Measurements from ENCODE around the gene DENR.
"Not testable (repeated sequence)": the region's sequence is repeated elsewhere in the genome, so short reads cannot be mapped to it uniquely, and the experiment has no call there.

DENR gene

DNA sequence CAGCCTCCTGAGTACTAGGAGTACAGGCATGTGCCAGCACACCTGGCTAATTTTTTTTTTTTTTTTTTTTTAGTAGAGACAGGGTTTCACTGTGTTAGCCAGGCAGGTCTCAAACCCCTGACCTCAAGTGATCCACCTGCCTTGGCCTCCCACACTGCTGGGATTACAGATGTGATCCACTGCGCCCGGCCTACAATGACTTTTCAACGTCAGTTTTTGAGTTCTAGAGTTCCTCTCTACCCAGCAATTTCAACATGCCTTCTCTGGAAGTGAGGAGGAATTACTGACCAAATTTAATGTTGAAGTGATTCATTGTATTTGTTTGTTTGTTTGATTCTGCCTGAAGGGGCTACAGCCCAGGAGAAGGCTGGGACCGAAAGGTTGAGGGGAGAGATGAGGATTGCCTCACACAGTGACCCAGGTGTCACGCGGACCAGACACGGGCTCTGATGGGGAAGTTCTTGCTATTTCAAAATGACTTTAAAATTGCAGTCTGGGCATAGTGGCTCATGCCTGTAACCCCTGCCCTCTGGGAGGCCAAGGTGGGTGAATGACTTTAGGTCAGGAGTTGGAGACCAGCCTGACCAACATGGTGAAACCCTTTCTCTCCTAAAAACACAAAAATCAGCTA is 8.6 kb upstream of the DENR start:
- DNase-seq: no peak

DNA sequence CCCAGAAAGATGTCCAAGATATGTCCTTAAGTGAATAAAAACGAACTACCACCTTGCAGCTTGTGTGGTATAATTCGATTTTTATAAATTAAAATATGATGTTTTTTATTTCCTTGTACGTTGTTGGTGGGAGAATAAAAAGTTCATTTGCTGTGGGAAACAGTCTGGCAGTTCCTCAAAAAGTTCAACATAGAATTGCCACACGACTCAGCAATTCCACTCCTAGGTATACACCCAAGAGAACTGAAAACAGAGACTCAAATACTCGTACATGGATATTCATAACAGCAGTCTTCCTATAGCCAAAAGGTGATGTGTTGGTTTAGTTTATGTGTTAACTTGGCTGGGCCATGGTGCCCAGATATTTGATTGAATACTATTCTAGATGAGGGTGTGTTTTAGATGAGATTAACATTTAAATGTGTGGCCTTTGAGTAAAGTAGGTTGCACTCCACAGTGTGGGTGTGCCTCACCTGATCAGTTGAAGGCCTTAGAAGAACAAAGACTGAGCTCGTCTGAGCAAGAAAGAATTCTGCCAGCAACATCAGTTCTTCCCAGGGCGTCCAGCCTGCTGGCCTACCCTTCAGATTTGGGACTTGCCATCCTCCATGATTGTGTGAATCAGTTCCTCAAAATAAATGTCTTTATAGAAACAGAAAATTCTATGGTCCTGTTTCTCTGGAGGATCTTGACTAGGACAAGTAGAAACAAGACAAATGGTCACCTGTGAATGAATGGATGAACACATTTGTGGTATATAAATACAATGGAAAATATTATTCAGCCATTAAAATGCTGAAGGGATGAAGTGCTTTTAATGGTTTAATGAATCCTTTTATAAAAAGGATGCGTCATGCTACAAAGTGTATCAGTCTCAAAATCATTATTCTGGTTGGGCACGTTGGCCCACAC is 5.1 kb upstream of the DENR start:
- DNase-seq: no peak

DNA sequence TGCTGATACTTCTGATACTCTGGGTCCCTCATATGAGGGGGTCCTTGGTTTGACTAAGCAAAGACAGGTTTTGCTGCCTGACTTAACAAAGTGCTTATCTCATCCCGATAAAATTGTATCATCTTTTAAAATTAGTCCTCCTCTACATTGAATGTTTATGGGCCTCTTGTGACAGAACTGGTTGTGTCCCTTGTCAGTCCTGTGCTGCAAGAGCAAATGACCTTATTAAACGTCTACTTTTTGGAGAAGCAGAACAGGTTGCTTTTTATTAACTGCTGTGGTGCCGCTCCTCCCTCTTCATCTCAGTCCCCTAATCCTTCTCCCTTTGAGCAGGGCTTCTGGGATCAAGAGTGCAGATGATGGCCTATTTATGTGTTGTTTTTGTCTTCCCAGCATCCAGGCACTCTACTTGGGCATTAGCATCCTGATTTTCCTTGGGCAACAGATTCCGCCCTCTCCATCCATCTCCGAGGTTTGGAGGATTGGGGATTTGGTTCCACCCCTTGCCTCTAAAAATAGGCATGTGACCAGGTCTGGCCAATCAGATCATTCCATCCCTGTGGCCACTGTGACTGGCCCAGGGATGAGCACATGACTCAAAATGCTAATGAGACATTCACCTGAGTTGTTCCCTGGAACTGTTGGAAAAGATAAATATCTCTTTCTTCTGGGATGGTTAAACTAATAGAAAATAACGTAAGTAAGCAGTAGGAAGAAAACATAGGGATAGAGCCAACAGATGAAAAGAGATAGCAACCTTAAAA is 2.9 kb upstream of the DENR start:
- no peak for DNase-seq

DNA sequence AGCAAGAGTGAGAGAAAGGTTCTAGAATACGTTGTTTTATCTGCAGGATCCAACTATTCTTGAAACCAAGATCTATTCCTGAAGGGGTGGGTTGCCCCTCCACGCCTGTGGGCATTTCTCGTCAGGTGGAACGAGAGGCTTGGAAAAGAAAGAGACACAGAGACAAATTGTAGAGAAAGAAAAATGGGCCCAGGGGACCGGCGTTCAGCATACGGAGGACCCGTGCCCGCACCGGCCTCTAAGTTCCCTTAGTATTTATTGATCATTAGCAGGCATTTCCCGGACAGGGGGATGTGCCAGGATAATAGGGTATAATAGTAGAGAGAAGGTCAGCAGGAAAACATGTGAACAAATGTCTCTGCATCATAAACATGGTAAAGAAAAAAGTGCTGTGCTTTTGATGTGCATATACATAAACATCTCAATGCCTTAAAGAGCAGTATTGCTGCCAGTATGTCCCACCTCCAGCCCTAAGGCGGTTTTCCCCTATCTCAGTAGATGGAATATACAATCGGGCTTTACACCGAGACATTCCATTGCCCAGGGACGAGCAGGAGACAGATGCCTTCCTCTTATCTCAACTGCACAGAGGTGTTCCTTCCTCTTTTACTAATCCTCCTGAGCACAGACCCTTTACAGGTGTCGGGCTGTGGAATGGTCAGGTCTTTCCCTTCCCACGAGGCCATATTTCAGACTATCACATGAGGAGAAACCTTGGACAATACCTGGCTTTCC is 1.7 kb upstream of the DENR start:
- not testable (repeated sequence) for DNase-seq

DNA sequence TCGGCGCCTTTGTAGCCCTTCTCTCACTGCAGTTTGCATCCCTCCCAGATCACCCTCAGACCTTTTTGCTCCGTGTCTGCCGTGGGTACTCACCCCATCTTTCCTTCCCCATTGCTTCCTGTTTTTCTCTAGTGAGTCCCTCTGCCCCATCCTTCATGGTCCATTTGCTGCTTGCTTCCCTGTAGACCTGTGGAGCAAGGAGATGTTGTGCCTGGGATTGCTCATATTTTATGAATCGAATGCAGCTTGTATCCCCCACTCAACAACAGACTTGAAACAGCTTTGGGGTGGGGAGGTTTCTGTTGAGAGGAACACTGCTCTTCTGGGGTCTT is 661 bp downstream of the DENR start:
- DNase-seq: no peak

DNA sequence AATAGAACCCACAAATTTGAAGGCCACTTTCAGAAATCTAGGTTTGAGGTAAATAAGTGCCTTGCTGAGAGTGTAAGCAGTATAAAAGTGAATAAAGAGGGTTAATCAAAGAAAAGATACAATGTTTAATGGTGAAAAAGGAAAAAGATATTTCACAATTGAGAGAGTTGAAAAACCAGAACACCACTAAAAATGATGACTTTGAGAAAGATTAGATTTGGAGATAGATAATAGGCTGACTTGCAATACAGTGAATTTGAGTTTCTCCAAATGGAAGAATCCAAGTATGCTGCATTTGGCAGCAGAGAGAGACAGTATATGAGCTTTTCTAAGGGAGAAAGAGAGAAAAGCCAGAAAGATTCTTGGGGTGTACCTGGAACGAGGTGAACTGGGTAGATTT is 2.2 kb downstream of the DENR start:
- no peak for DNase-seq

DNA sequence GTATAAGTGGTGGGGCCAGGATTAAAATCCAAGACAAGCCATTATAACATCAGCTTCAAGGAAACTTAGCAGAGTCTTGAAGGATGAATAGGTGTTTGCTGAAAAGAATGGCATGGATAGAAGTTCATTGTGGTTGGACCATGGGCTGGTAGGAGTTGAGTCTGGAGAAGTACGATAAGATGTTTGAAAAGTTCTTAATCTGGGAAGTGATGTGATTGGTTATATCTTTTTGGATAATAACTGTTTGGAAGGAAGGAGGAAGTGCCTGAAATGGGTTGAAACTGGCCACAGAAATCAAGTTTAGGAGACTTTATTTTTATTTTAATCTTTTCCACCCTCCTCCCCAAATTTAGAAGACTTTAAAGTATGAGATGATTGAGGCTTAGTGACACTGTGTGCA is 4.9 kb downstream of the DENR start:
- no peak for DNase-seq

DNA sequence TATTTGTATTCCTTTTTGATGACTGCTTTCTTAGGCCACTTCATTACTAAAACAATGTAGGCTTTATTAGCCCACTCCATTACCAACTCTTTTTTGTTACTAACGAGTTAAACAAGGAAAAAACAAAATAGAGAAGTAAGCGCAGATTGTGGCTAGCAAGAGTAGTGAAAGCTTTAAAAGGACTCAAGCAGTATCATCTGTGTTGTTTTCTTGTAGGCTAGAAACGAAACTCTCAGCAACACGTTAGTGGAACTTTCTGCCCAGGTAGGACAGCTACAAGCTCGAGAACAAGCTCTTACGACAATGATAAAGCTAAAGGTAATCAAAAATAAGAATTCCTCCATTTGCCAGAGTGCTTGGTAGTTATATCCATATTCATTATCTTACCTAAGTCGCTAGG is 32.9 kb downstream of the DENR start:
- DNase-seq: no peak

DNA sequence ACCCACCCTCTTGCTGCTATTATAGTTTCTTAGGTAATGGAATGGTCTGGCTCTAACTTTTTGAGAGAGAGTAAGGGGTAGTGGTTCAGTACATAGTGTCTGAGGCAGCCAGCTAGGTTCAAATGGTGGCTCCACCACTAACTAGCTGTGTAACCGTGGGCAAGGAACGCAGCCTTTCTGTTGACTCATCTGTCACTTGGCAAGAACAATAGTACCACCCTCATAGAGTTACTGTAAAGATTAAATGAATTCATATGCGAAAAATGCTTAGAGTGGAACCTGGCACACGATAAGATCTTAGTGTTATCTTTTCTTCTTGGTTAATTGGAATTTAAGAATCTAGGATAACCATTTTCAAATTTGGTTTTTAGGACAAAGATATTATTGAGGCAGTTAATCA is 35.8 kb downstream of the DENR start:
- no peak for DNase-seq

DNA sequence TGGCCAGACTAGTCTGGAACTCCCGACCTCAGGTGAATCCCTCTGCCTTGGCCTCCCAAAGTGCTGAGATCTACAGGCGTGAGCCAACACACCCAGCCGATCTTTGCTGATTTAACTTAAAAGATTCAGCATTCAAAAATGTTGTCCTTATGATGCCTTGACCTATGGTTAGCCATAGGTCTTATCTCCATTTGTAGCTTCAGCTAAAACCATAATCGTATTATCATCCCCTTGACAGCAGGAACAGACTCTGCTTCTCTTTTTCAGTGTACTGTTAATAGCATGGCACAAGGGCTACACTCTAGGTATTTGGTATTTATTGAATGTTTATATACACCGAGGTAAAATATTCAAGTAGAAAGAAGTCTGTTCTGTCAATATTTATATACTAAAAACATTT is 37.0 kb downstream of the DENR start:
- DNase-seq: no peak

DNA sequence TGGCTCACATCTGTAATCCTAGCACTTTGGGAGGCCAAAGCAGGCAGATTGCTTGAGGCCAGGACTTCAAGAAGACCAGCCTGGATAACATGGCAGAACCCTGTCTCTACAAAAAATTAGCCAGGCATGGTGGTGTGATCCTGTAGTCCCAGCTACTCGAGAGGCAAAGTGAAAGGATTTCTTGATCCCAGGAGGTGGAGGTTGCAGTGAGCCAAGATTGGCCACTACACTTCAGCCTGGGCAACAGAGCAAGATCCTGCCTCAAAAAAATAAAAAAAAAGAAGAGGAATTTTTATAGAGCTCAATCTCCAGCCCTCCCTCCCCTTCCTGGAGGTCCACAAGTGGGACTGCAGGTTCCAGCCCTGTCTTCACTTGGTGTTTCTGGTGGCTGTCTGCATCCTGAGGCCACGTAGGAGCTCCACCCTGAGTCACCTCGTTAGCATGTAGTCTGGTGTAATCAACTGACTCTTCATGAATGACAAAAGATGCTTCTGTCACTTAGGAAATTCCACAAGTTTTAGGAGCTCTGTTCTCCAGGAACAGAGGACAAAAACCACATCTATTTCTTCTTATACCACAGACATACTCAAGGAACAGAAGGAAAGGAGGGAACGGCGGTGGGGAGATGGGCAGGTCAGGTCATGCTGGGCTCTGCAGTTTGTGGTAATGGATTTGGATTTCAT is 37.9 kb downstream of the DENR start:
- DNase-seq: no peak

DNA sequence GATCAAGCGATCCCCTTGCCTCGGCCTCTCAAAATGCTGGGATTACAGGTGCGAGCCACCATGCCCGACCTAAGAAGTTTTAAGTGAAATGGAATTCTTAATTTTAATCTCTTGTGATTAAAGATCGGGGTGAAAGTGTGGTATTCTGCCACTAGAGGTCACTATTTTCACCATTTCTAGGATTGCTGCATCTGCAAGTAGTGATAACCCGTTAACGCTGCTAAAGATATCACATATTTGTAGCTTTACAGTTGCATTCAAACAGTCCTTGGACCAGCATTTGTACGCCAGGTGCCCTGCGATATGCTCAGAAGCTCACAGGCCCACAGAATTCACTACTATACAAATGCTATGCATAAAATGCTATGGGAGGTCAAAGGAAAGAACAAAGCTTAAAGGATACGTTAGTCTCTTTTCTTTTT is 41.1 kb downstream of the DENR start:
- peak; percentile 31 for DNase-seq

DNA sequence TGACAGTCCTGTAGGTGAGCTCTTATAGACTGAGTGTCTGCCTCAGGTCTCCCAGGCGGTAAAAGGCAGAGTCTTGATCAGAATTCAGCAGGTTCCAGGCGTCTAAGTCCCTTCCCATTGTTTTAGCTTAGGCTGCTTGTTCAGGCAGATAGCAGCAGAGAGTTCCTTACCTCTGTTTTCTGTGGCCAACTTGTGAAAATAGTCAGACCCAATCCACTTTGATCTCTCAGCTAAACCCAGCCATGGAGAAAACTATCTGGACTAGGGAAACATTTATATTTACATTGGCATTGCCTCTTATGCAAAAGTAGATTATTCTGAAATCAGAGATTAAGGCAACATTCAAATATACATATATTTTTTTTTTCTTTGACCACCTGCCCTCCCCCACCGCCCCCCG is 43.2 kb downstream of the DENR start:
- no peak for DNase-seq

DNA sequence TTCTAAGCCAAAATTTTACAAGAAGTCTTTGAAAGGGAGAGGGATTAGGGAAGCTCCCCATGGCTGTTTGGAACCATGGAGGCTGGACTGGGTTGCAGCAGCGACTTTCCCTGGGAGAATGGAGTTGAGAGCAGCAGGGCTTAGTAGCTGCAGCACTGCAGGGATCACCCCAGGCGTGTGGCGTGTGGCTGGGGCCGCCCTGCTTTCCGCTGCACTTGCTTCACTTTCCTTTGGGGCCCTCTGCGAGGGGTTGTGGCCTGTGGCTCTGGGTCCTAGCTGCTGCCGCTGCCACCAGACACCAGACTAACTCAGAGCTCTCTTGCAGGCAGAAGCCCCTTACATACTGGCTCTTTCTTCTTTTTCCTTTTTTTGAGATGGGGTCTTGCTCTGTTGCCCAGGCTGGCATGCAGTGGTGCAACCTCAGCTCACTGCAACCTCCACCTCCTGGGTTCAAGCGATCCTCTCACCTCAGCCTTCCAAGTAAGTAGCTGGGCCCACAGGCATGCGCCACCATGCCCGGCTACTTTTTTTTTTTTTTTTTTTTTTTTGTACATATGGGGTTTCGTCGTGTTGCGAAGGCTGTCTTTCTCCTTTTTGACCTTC is 47.1 kb downstream of the DENR start:
- DNase-seq: no peak

DNA sequence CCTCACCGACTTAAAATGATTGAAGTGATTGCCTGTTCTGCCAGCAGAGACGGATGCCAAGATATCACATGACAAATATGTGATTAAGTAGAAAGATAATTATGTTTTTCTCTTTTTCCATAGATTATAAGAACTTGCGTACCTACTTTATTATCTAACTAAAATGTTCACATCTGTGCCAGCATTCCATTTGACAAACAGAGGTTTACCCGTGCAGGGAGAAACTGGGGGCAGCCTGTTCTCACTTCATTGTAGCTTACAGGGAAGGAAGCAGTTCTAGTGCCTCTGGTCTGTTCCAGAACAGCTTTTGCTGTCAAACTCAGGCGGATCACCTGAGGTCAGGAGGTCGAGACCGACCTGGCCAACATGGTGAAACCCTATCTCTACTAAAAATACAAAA is 51.3 kb downstream of the DENR start:
- DNase-seq: no peak

DNA sequence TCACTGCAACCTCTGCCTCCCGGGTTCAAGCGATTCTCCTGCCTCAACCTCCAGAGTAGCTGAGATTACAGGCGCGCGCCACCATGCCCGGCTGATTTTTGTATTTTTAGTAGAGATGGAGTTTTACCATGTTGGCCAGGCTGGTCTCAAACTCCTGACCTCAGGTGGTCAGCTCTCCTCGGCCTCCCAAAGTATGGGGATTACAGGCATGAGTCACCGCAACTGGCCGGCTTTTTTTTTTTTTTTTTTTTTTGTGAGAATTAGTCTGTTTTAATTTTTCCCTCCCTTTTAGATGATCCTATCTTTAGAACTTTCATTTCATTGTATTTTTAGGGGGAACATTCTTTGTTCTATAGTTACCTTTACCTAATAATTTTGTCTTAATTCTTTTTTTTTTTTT is 52.3 kb downstream of the DENR start:
- not testable (repeated sequence) for DNase-seq

DNA sequence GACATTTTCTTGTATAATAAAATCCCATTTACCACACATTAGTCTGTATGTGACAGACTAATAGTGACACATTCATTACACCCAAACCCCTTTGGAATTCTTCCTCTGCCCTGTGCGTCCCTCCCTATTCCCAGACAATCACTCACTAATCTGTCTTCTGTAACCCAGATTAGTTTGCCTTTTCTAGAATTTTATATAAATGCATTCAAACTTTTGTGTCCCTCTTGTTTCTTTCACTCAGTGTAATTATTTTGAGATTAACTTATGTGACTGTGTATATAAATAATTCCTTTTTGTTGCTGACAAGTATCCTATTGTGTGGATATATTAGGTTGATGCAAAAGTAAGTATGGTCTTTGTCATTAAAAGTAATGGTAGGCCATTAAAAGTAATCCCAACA is 55.0 kb downstream of the DENR start:
- DNase-seq: no peak

DNA sequence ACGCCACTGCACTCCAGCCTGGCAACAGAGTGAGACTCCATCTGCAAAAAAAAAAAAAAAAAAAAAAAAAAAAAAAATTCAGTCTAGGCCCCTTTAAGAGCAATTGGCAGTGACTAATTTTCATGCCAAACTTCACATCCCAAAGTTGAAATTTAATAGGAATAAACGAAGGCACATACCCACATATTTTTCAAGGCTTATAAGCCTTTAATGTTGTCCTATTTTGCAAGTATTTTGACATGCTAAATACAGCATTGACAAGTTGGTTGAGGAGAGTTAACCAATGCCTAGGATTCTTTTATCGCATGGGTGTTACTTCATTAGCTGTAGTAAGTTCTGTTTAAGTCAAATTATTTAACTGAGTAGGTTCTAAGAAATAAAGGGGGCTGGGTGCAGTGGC is 59.2 kb downstream of the DENR start:
- no peak for DNase-seq

DNA sequence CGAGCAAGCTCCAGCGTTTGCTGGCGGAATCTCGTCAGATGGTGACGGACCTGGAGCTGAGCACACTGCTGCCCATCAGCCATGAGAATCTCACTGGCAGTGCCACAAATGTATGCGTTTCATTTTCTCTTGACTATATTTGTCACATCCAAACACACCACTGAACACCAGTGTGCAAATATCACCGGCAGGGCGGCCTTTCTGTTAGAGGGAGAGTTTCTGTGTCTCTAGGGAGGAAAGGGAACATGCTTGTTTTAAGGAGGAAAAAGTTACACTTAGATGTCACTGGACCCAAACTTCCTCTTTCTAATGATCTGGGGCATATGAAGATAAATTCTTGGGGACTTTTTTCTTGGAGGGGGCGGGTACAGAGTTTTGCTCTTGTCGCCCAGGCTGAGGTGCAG is 60.7 kb downstream of the DENR start:
- DNase-seq: no peak

DNA sequence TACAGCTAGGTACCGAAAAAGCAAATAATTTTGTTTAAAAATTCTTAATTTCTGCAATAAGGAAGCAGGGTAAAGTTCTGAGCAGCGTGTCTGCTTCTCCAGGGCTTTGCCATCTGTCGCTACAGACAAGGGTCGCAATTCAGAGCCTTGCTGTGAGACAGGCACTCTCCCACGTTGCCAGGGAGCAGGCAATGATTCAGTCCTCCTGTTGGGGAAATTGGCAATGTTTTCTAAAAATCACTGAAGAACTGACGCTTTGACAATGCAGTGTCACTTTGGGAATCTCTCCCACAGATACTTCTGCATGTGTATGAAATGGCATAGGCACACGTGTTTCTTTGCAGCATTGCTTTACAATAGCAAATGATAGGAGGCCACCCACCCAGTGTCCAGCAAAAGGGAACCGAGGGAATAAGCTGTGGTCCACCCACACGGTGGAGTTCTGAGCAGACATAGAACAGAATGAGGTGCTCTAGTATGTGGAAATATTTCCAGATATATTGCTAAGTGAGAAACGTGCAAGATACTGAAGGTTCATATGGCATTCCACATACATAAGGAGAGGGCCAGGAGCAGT is 66.7 kb downstream of the DENR start:
- no peak for DNase-seq

DNA sequence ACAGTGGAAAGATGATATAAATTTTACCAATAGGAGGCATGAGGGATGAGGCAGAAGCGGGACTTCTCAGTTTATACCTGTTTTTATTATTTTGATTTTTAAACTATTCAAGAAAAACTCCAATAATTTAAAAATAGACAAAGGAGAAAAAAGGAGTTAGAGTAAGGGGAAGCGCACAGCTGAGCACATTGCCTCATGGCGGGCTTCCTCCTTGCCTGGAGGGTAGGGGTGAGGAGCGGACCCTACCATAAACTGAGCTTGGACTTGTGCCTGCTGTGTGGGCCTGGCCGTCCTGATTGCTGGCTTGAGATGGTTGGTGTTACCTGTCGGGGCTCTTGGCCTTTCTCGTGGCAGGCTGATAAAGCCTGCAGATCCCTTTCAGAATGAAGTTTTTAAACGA is 67.5 kb downstream of the DENR start:
- no peak for DNase-seq
